Endometrium (tissue), 2 donors: ENCODE measurements around the gene MPLKIP.
"Not testable (repeated sequence)": the region's sequence is repeated elsewhere in the genome, so short reads cannot be mapped to it uniquely, and the experiment has no call there.

Experiments
- FAIRE-seq: peaks from 2 replicates; lab custom pipeline; 2012; peaks lifted over from hg19 to GRCh38; lab: Jason Lieb, UNC
- donor health status: control.
- donor health status: control.

The MPLKIP gene

GRCh38 chr7:40133561-40134427 lies 628 bp downstream of the MPLKIP start:
- no peak for FAIRE-seq

- no peak for FAIRE-seq
Observed at GRCh38 chr7:40122940-40123254, 11.5 kb downstream of the MPLKIP start.

- FAIRE-seq = not testable (repeated sequence)
Observed at GRCh38 chr7:40122100-40122939, 12.1 kb downstream of the MPLKIP start.

- FAIRE-seq = no peak
Observed at GRCh38 chr7:40120020-40120419, 14.4 kb downstream of the MPLKIP start.

GRCh38 chr7:40118201-40118600 lies 16.2 kb downstream of the MPLKIP start:
- not testable (repeated sequence) for FAIRE-seq

- FAIRE-seq = not testable (repeated sequence)
Observed at GRCh38 chr7:40117199-40117598, 17.2 kb downstream of the MPLKIP start.

GRCh38 chr7:40115936-40116335 lies 18.5 kb downstream of the MPLKIP start:
- no peak for FAIRE-seq

- FAIRE-seq = no peak
Observed at GRCh38 chr7:40105879-40106473, 28.4 kb downstream of the MPLKIP start.

GRCh38 chr7:40102897-40103296 lies 31.5 kb downstream of the MPLKIP start:
- no peak for FAIRE-seq

- no peak for FAIRE-seq
Observed at GRCh38 chr7:40101201-40101600, 33.2 kb downstream of the MPLKIP start.

GRCh38 chr7:40099837-40100236 lies 34.6 kb downstream of the MPLKIP start:
- no peak for FAIRE-seq

GRCh38 chr7:40098810-40099209 lies 35.6 kb downstream of the MPLKIP start:
- no peak for FAIRE-seq

- no peak for FAIRE-seq
Observed at GRCh38 chr7:40097728-40098127, 36.7 kb downstream of the MPLKIP start.

- no peak for FAIRE-seq
Observed at GRCh38 chr7:40095695-40096327, 38.6 kb downstream of the MPLKIP start.

GRCh38 chr7:40095230-40095629 lies 39.2 kb downstream of the MPLKIP start:
- no peak for FAIRE-seq

- no peak for FAIRE-seq
Observed at GRCh38 chr7:40093631-40094350, 40.6 kb downstream of the MPLKIP start.

- no peak for FAIRE-seq
Observed at GRCh38 chr7:40092182-40092581, 42.2 kb downstream of the MPLKIP start.

- no peak for FAIRE-seq
Observed at GRCh38 chr7:40077849-40078248, 56.6 kb downstream of the MPLKIP start.
